SK-N-MC (cell line): ENCODE data around the gene HNRNPK.

ENCODE experiments used
- DNase-seq: peaks from one replicate; pipeline ENCODE4 v3.0.0-alpha.2; 2011; ENCODE audit warnings: low read depth, low spot score
- H3K27ac ChIP-seq: fragments of 200-600 bp; sonication (generic); 2 replicates; pipeline ENCODE4 v1.5.1; 2016; ENCODE audit warnings: mixed run types
- H3K36me3 ChIP-seq: fragments of 200-600 bp; sonication (generic); 2 replicates; pipeline ENCODE4 v1.6.1; 2017; ENCODE audit warnings: antibody characterized with exemption, low read length, mixed read lengths; ENCODE audit not compliant: insufficient read depth
- H3K4me3 ChIP-seq: fragments of 200-600 bp; sonication (generic); 2 replicates; pipeline ENCODE4 v1.5.1; 2016
- H3K9ac ChIP-seq: fragments of 200-600 bp; sonication (generic); 2 replicates; pipeline ENCODE4 v1.8.0; 2017; ENCODE audit warnings: mixed run types, mixed read lengths; ENCODE audit not compliant: insufficient read length
- H3K9me3 ChIP-seq: fragments of 200-600 bp; sonication (generic); 2 replicates; pipeline ENCODE4 v1.6.1; 2017; ENCODE audit warnings: low read depth, mild to moderate bottlenecking, antibody characterized with exemption, low read length, moderate library complexity, mixed read lengths
- EZH2 ChIP-seq: fragments of 200-600 bp; sonication (generic); IDR thresholded peaks from one replicate; pipeline ENCODE4 v1.6.1; 2017; ENCODE audit warnings: antibody characterized with exemption
- FOXP2 ChIP-seq: optimal IDR thresholded peaks from 2 replicates; pipeline ENCODE3; 2011; ENCODE audit warnings: mild to moderate bottlenecking, moderate library complexity; ENCODE audit not compliant: insufficient read depth; ENCODE audit errors: extremely low read length, control extremely low read depth
- POLR2AphosphoS5 ChIP-seq: IDR thresholded peaks from 2 replicates; pipeline ENCODE4 v1.6.1; 2012; ENCODE audit warnings: mild to moderate bottlenecking, low read depth, low read length, borderline replicate concordance

HNRNPK gene

GRCh38 chr9:83972286-83972685 lies 7.7 kb downstream of the HNRNPK start:
- Histone ChIP-seq H3K9ac (no peak overlapping the region), H3K4me3 (no peak overlapping the region), H3K27ac (peak overlapping the region; percentile 46), H3K36me3 (peaks cover 100% of the 10 kb centered on the region), H3K9me3 (no peaks in the 10 kb centered on the region)
- TF ChIP-seq POLR2AphosphoS5 (no peak), EZH2 (no peak), FOXP2 (no peak)
- no peak for DNase-seq

- no peak overlapping the region for H3K4me3 ChIP-seq
- TF ChIP-seq EZH2 = no peak
- no peak for TF ChIP-seq FOXP2
- TF ChIP-seq POLR2AphosphoS5 = no peak
- peak overlapping the region; percentile 42; the same call in 1 of the 2 replicates for H3K27ac ChIP-seq
- DNase-seq = no peak
- H3K9me3 ChIP-seq = no peaks in the 10 kb centered on the region
- H3K9ac ChIP-seq = no peak overlapping the region
- peaks cover 100% of the 10 kb centered on the region for H3K36me3 ChIP-seq
These were observed 8.5 kb downstream of the HNRNPK start for GRCh38 chr9:83971485-83971884.

GRCh38 chr9:83969602-83970001 lies 10.4 kb downstream of the HNRNPK start:
- H3K27ac ChIP-seq = peak overlapping the region; percentile 78
- no peak overlapping the region for H3K9ac ChIP-seq
- H3K36me3 ChIP-seq = peaks cover 86% of the 10 kb centered on the region
- no peak for DNase-seq
- H3K9me3 ChIP-seq = no peaks in the 10 kb centered on the region
- TF ChIP-seq EZH2 (no peak), FOXP2 (no peak), POLR2AphosphoS5 (0 out of 2 replicates have a peak, but pooled peaks have one; percentile 12)
- H3K4me3 ChIP-seq = no peak overlapping the region

GRCh38 chr9:83967073-83967472 lies 12.9 kb downstream of the HNRNPK start:
- H3K4me3 ChIP-seq = no peak overlapping the region
- peaks cover 60% of the 10 kb centered on the region for H3K36me3 ChIP-seq
- H3K9me3 ChIP-seq = no peaks in the 10 kb centered on the region
- no peak overlapping the region for H3K9ac ChIP-seq
- DNase-seq = no peak
- no peak for TF ChIP-seq POLR2AphosphoS5
- TF ChIP-seq EZH2 = no peak
- no peak for TF ChIP-seq FOXP2
- peak overlapping the region; percentile 98 for H3K27ac ChIP-seq

- no peaks in the 10 kb centered on the region for H3K9me3 ChIP-seq
- H3K27ac ChIP-seq = peak overlapping the region; percentile 98
- no peak overlapping the region for H3K9ac ChIP-seq
- H3K36me3 ChIP-seq = peaks cover 52% of the 10 kb centered on the region
- DNase-seq = no peak
- no peak overlapping the region for H3K4me3 ChIP-seq
- no peak for TF ChIP-seq EZH2
- no peak for TF ChIP-seq POLR2AphosphoS5
- no peak for TF ChIP-seq FOXP2
These were observed 13.8 kb downstream of the HNRNPK start for GRCh38 chr9:83966209-83966582.

- Histone ChIP-seq H3K9me3 (no peaks in the 10 kb centered on the region), H3K27ac (peak overlapping the region; percentile 98), H3K9ac (peak overlapping the region; percentile 39), H3K4me3 (no peak overlapping the region), H3K36me3 (peaks cover 46% of the 10 kb centered on the region)
- TF ChIP-seq POLR2AphosphoS5 (peak; percentile 71), FOXP2 (no peak), EZH2 (no peak)
- no peak for DNase-seq
These were observed 14.4 kb downstream of the HNRNPK start for GRCh38 chr9:83965350-83966208.

GRCh38 chr9:83964973-83965349 lies 15.1 kb downstream of the HNRNPK start:
- H3K4me3 ChIP-seq = no peak overlapping the region
- DNase-seq = no peak

GRCh38 chr9:83962165-83962564 lies 17.9 kb downstream of the HNRNPK start:
- Histone ChIP-seq H3K9ac (no peak overlapping the region), H3K4me3 (no peak overlapping the region), H3K9me3 (no peaks in the 10 kb centered on the region), H3K36me3 (peaks cover 11% of the 10 kb centered on the region), H3K27ac (no peak overlapping the region)
- TF ChIP-seq FOXP2 (no peak), POLR2AphosphoS5 (no peak), EZH2 (no peak)
- DNase-seq = no peak

More at GRCh38 chr9:83964973-83965349, 15.1 kb downstream of the HNRNPK start:
- H3K36me3 ChIP-seq = peaks cover 39% of the 10 kb centered on the region
- H3K9me3 ChIP-seq = no peaks in the 10 kb centered on the region
- TF ChIP-seq POLR2AphosphoS5 (no peak; the same call in 1 of the 2 replicates), EZH2 (no peak), FOXP2 (no peak)
- peak overlapping the region; percentile 39 for H3K9ac ChIP-seq
- H3K27ac ChIP-seq = peak overlapping the region; percentile 98
